ENCODE results near the gene VDR. TPM values are rescaled to one million over a fixed set of nuclear protein-coding genes. Genes with fewer than 3 reads are reported as not detected.

VDR gene
- total RNA-seq, 3 donors from 2014 or later (not counting 1 experiment from before 2014, with no cell fraction given), result 1.1 to 2.5 (median 1.6) TPM

DNA sequence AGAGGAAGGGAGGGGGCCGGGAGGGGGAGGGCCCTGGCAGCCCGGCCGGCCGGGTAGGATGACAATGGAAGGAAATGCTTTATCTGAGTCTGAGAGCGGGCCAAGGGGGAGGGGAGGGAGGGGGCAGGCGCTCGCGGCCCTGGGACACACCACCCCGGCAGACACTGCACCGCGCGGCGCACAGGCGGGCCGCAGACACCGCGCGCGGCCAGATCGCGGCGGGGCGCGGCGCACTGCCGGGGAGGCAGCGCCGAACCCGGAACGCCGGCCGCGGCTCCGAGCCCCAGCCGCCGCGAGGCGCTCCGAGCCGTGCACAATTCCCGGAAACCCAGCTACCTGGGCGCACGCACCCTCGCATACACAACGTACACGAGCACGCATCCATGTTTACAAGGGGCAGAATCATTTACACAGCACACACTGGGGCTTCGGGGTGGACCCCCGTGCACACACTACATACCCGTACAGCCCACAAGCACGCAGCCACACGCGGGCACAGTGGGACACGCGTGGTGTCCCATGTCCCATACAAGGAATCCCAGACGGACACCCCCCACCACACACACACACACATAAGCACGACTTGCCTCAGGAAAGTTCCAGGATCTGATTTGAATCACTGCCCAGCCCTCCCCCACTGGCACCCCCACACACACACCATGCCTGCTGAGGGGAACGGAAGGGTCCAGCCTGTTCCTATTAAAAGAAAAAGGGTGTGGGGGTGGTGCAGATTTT, 84.7 kb downstream of the VDR start, which contains the start of gene HDAC7:
Gene HDAC7 (minus strand): TSS at position 8 of the 735 bp plus-strand sequence. CDS start 118 bp downstream, outside the sequence.
- no peaks in the 10 kb centered on the region for H3K36me3 Mint-ChIP-seq
- no peaks in the 10 kb centered on the region for H3K9me3 Mint-ChIP-seq
- peaks cover 67% of the 10 kb centered on the region for H3K4me1 ChIP-seq (ENCODE audit: control insufficient read depth, insufficient read depth, low read length)
- peak within 1 kb of the TSS; percentile 86 for H3K27ac ChIP-seq (ENCODE audit: low read length)
- H3K27ac Mint-ChIP-seq, result peak within 1 kb of the TSS; percentile 91 to 92
- intact Hi-C loops (cut with micrococcal nuclease), result loop anchor here (2.0 to 10.0 kb wide), 3 partner anchors 17 to 605 kb away; no protein-coding TSS in a partner anchor
- peaks cover 1% of the 10 kb centered on the region for H3K36me3 ChIP-seq (ENCODE audit: control insufficient read depth, insufficient read depth, low read length)
- peak; percentile 55 to 76 (median 69) for ATAC-seq
- peaks cover 52 to 57% of the 10 kb centered on the region in 2 donors for H3K4me1 Mint-ChIP-seq
- no peaks in the 10 kb centered on the region for H3K27me3 ChIP-seq (ENCODE audit: control insufficient read depth, insufficient read depth, low read length)
- under 1% methylated on average over 57 of the region's 58 CpGs for WGBS (ENCODE audit: insufficient coverage)
- H3K4me3 Mint-ChIP-seq, result peak within 1 kb of the TSS; percentile 97
- DNase-seq, result peak; percentile 51 to 84
- H3K27me3 Mint-ChIP-seq (ENCODE audit: low read depth in 2 of 2), result no peaks in the 10 kb centered on the region
- TF ChIP-seq, protein P1, sequence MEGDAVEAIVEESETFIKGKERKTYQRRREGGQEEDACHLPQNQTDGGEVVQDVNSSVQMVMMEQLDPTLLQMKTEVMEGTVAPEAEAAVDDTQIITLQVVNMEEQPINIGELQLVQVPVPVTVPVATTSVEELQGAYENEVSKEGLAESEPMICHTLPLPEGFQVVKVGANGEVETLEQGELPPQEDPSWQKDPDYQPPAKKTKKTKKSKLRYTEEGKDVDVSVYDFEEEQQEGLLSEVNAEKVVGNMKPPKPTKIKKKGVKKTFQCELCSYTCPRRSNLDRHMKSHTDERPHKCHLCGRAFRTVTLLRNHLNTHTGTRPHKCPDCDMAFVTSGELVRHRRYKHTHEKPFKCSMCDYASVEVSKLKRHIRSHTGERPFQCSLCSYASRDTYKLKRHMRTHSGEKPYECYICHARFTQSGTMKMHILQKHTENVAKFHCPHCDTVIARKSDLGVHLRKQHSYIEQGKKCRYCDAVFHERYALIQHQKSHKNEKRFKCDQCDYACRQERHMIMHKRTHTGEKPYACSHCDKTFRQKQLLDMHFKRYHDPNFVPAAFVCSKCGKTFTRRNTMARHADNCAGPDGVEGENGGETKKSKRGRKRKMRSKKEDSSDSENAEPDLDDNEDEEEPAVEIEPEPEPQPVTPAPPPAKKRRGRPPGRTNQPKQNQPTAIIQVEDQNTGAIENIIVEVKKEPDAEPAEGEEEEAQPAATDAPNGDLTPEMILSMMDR (IDR thresholded peaks at IDR 0.05), result no peak
- H3K4me3 ChIP-seq (ENCODE audit: low read length), result peak within 1 kb of the TSS; percentile 77
- no peaks in the 10 kb centered on the region for H3K9me3 ChIP-seq (ENCODE audit: control insufficient read depth, insufficient read depth, low read length)

DNA sequence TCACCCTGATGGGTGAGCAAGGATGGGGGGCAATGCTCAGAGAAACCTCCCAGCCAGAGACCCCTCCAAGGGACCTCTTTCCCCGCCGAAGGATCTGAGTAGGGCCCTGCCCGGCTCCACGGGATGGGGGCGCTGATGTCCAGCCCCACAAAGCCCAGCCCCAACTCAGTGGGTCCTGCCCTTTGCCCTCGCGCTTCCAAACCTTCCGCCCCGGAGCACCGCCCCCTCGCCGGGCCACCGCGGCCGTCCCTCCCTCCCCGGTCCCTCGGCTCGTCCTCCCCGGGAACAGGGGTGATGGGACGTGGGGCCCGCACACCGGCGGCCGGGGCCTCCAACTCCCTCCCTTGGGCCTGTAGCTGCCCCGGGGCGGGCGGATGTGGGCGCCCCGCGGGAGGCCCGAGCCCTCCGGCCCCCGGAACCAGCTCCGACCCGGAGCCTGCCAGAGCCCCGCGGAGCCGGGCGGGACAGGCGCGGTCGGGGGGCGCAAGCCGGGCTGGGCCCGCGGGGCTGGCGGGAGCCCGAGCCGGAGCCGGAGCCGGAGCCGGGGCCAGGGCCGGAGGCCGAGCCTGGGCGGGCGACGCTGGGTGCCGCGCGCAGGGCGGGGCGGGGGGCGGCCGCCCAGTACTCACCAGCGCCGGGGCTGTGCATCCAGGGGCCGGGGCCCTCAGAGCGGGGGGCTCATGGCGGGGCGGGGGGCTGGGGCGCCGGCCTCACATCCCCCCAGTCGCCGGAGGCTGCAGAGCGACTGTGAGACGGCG, 85.5 kb downstream of the VDR start:
- Histone ChIP-seq H3K9me3 (ENCODE audit: control insufficient read depth, insufficient read depth, low read length) (no peaks in the 10 kb centered on the region), H3K27ac (ENCODE audit: low read length) (peak overlapping the region; percentile 86), H3K36me3 (ENCODE audit: control insufficient read depth, insufficient read depth, low read length) (peaks cover 2% of the 10 kb centered on the region), H3K4me1 (ENCODE audit: control insufficient read depth, insufficient read depth, low read length) (peaks cover 68% of the 10 kb centered on the region), H3K4me3 (ENCODE audit: low read length) (peak overlapping the region; percentile 77), H3K27me3 (ENCODE audit: control insufficient read depth, insufficient read depth, low read length) (no peaks in the 10 kb centered on the region)
- DNase-seq (peak; percentile 57 to 59), ATAC-seq (peak; percentile 33 to 49 (median 47))
- no peaks in the 10 kb centered on the region for H3K36me3 Mint-ChIP-seq
- H3K27ac Mint-ChIP-seq, result peak overlapping the region; percentile 91 to 92
- H3K4me1 Mint-ChIP-seq, result peaks cover 52 to 57% of the 10 kb centered on the region in 2 donors
- intact Hi-C loops (cut with micrococcal nuclease), result loop anchor here (2.0 to 10.0 kb wide), 3 partner anchors 17 to 605 kb away; no protein-coding TSS in a partner anchor
- H3K9me3 Mint-ChIP-seq, result no peaks in the 10 kb centered on the region
- no peaks in the 10 kb centered on the region for H3K27me3 Mint-ChIP-seq (ENCODE audit: low read depth in 2 of 2)
- TF ChIP-seq, protein P1 (IDR thresholded peaks at IDR 0.05), result no peak
- under 1% methylated on average over 77 of the region's 77 CpGs for WGBS (ENCODE audit: insufficient coverage)
- peak overlapping the region; percentile 97 for H3K4me3 Mint-ChIP-seq

DNA sequence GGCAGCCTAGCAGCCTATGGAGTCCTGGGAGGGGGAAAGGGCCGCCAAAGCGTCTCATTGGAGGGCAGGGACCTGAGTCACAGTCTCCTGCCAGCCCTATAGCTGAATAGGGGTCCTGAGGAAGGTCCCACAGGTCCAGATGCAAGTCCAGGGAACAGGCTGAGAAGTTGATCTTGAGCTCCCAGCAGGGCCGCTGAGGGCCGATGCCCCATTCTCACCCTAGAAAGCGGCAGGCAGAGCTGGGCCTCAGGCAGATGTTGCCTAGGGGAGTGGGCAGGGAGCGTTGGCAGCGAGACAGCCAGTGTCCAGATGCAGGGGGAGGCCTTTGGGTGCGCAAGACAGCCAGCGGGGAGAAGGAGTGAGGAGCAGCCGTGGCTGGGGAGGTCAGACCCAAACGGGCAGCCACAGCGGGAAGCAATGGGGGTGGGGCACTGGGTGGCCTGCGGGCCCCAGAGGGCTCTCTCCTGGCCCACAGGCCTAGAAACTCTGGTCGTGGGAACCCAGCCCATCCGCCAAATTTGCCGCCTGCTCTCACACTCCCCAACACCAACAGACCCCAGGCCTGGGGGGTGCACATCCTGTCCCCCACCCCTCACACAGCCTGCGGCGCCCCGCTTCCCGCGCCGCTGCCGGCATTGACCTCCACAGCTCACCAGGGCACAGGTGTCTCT, 86.2 kb downstream of the VDR start:
- no peaks in the 10 kb centered on the region for H3K27me3 Mint-ChIP-seq (ENCODE audit: low read depth in 2 of 2)
- H3K4me3 Mint-ChIP-seq, result peak overlapping the region; percentile 97
- no peaks in the 10 kb centered on the region for H3K9me3 Mint-ChIP-seq
- H3K27ac Mint-ChIP-seq, result peak overlapping the region; percentile 91 to 92
- Histone ChIP-seq H3K4me3 (ENCODE audit: low read length) (peak overlapping the region; percentile 77), H3K9me3 (ENCODE audit: control insufficient read depth, insufficient read depth, low read length) (no peaks in the 10 kb centered on the region), H3K27ac (ENCODE audit: low read length) (peak overlapping the region; percentile 86), H3K36me3 (ENCODE audit: control insufficient read depth, insufficient read depth, low read length) (peaks cover 5% of the 10 kb centered on the region), H3K27me3 (ENCODE audit: control insufficient read depth, insufficient read depth, low read length) (no peaks in the 10 kb centered on the region), H3K4me1 (ENCODE audit: control insufficient read depth, insufficient read depth, low read length) (peaks cover 69% of the 10 kb centered on the region)
- peak; percentile 25 to 48 (median 39) for ATAC-seq
- intact Hi-C loops (cut with micrococcal nuclease), result loop anchor here (2.0 to 10.0 kb wide), 3 partner anchors 18 to 604 kb away; no protein-coding TSS in a partner anchor
- TF ChIP-seq, protein P1 (IDR thresholded peaks at IDR 0.05), result no peak
- peaks cover 52 to 59% of the 10 kb centered on the region in 2 donors for H3K4me1 Mint-ChIP-seq
- peak in 1 of 2 donors; percentile 58 for DNase-seq
- WGBS (ENCODE audit: insufficient coverage), result 3% methylated on average over 23 of the region's 23 CpGs
- no peaks in the 10 kb centered on the region for H3K36me3 Mint-ChIP-seq

All from natural killer cell (primary cell).